NOMO-1 treated with DMSO at 0.1 percent for 48 hours (cell line): ENCODE measurements around the gene MYO1F.
"Not testable (repeated sequence)": the region's sequence is repeated elsewhere in the genome, so short reads cannot be mapped to it uniquely, and the experiment has no call there.

Experiments
- DNase-seq: peaks from one replicate; lab custom pipeline; 2025; ENCODE audit not compliant: unreplicated experiment; lab: John Stamatoyannopoulos, UW

The MYO1F gene

GRCh38 chr19:8519388-8519787 is 57.9 kb downstream of the MYO1F start:
- no peak for DNase-seq

- DNase-seq: no peak
Observed at GRCh38 chr19:8518536-8518935, 58.7 kb downstream of the MYO1F start.

GRCh38 chr19:8517551-8518442 is 59.4 kb downstream of the MYO1F start:
- peak; percentile 71 for DNase-seq

- peak; percentile 91 for DNase-seq
Observed at GRCh38 chr19:8515317-8515716, 61.9 kb downstream of the MYO1F start.

GRCh38 chr19:8514505-8515009 is 62.7 kb downstream of the MYO1F start:
- not testable (repeated sequence) for DNase-seq

GRCh38 chr19:8513687-8514504 is 63.3 kb downstream of the MYO1F start, which contains the start of gene ZNF414:
TSS of gene ZNF414 (minus strand) at chr19:8514167. CDS start at chr19:8514046, 121 bp downstream.
- DNase-seq: peak; percentile 89

GRCh38 chr19:8513036-8513686 is 64.1 kb downstream of the MYO1F start:
- no peak for DNase-seq

GRCh38 chr19:8512115-8512967 is 64.9 kb downstream of the MYO1F start:
- peak; percentile 16 for DNase-seq

GRCh38 chr19:8511573-8512101 is 65.6 kb downstream of the MYO1F start:
- no peak for DNase-seq

GRCh38 chr19:8510589-8511115 is 66.6 kb downstream of the MYO1F start:
- DNase-seq: no peak

GRCh38 chr19:8506402-8506957 is 70.8 kb downstream of the MYO1F start:
- DNase-seq: no peak

GRCh38 chr19:8505680-8506401 is 71.4 kb downstream of the MYO1F start:
- DNase-seq: peak; percentile 59

- DNase-seq: no peak
Observed at GRCh38 chr19:8504919-8505318, 72.3 kb downstream of the MYO1F start.

- DNase-seq: no peak
Observed at GRCh38 chr19:8504171-8504570, 73.1 kb downstream of the MYO1F start.

GRCh38 chr19:8503510-8503909 is 73.7 kb downstream of the MYO1F start:
- DNase-seq: no peak

GRCh38 chr19:8501981-8502380 is 75.3 kb downstream of the MYO1F start:
- DNase-seq: no peak

GRCh38 chr19:8501516-8501915 is 75.7 kb downstream of the MYO1F start:
- no peak for DNase-seq

GRCh38 chr19:8500158-8500557 is 77.1 kb downstream of the MYO1F start:
- DNase-seq: peak; percentile 86
